ENCODE results near the gene BCL2L11.

The BCL2L11 gene

DNA sequence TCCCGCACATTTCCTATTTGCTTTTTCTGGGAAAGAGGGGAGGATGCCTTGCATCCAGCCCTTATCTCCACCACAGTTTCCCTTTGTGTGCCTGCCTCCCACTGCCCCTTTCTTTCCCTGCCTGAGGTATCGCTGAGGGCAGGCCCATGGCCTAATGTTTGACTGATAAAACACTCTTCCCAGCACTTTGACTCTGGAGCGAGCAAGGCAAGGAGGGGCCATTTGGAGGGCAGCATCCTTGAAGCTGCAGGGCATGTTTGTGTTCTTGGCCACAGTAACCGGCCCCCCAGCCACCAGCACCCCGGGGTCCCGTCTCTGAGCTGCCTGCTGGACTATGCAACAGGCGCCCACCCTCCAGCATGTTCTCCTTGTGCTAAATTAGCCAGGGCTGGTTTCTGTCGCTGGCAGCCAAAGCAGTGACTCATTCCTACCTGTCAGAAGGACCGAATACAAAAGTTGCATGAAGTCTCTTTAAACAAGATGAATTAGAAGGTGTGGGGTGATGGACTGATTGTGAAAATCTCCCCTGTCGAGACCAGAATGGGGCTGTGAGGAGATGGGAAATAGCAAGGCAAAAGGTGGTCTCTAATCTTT is 50.7 kb downstream of the BCL2L11 start:
- no peak for DNase-seq

DNA sequence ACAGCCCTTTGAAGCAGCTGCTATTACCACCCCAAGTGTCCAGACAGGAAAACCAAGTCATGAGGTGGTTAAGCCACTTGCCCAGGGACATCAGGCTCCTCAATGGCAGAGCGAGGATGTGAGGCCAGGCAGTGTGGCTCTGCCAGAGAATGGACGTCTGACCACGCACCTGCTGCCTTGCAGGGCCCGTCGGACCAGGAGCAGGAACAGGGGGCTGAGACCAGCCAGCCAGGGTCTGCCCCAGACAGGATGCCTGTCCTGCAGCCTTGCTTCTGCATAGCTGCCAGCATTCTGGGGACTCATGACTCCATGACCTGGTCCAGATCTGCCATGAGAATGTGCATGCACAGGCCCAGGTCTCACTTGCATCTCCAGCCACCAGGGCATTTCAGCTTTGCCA is 52.0 kb downstream of the BCL2L11 start:
- no peak for DNase-seq

DNA sequence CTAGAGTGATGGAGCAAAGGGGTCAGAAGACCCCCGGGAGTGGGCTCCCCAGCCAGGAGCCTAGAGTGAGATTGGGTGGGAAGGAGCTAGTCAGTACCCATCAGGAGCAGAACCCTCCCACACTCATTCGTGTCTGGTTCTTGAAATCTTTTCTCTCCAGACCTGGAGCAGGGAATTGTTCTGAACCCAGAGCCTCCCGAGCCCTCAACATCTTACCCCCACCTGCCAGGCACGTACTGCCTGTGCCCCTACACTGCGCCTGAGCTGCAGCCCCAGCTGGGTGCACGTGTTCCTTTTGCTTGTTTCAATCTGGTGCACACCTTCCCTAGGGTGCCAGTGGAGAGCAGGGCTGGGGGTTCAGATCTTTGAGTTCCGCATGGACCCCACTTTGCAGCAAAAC is 52.6 kb downstream of the BCL2L11 start:
- DNase-seq: no peak

DNA sequence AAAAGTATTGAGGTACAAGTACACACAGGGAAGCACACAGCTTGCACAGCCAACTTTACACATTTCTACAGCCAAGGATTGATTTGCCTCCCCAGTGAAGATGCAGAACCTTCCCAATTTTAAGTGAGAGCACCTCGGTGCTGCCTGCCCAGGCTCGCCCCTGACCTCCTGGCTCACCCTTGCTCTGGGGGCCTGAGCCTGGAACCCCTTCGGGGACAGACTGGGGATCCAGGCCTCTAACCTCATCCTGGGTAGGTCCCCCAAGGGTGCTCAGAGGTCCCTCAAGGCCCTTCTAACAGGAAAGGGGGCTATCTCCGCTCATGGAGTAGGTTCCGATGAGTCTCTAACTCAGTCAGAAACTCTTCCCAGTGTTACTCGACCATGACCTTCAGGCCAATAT is 53.1 kb downstream of the BCL2L11 start:
- no peak for DNase-seq

DNA sequence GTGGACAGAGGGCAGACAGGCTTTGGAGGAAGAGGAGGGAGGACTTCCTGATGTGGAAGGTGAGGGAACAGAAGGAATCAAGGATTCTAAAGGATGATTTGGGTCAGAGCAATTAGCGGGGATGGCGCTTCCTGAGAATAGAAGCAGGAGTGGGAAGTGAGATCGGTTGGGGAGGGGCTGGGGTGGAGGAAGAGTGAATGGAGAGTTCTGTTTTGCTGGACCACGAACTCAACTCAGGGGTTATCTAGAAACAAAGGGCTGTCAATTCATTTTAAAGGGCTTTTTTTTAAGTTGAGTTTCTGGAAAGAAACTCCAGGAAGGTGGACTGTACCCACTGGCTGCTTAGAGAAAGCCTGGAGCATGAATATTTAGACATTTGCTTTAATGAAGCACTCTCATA is 54.9 kb downstream of the BCL2L11 start:
- DNase-seq: no peak

DNA sequence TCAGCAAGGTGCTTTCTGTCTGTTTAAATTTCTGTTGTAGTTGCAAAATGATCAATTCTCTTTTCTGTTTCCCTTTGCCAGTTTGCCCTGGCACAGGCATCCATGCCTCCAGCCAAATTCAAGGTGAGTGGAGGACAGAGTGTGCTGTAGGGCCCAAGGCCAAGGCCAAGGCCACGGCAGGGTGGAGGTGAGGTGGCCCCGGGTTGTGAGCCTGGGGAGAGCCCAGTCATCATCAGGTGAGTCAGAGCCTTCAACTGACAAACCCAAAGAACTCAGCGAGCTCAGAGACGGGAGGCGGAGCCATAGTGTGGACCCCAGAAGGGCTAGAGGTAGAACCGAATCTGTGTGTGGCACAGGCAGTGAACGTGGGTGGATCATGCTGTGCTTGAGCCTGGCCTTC is 55.7 kb downstream of the BCL2L11 start:
- no peak for DNase-seq

DNA sequence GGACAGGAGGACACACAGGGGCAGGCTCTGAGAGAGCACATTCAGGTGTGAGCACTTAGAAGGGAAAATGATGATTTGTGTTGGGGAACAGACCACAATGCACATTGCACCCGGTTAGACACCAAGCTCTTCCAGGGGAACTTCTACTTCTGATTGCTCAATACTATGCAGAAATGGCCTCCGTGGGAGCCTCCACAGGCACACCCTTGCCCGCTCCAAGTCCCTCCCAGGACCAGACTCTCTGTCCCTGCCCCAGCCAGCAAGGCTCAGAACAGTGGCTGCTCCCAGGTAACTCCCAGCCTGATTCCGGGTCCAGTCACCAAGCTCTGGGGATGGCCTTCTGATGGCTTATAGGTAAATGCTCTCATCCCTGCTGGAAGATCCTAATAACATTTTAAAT is 56.2 kb downstream of the BCL2L11 start:
- no peak for DNase-seq

DNA sequence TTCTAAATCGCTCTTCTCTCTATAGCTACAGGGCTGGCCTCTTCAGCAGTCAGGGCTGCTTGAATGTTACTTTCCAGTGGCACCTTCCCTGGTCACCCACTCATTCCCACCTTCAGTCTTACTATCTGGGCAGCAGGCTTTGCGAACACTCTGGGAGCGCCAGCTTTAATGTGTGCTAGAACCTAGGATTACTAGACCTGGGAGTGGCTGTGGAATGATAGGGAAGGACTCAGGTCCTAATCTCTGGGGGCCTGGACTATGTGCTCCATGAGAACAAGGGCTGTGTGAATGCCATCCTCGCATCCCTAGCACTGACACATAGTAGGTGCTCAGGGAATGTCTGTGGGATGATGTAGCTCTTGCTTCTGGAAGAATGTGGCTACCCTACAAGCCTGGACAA is 57.6 kb downstream of the BCL2L11 start:
- no peak for DNase-seq

DNA sequence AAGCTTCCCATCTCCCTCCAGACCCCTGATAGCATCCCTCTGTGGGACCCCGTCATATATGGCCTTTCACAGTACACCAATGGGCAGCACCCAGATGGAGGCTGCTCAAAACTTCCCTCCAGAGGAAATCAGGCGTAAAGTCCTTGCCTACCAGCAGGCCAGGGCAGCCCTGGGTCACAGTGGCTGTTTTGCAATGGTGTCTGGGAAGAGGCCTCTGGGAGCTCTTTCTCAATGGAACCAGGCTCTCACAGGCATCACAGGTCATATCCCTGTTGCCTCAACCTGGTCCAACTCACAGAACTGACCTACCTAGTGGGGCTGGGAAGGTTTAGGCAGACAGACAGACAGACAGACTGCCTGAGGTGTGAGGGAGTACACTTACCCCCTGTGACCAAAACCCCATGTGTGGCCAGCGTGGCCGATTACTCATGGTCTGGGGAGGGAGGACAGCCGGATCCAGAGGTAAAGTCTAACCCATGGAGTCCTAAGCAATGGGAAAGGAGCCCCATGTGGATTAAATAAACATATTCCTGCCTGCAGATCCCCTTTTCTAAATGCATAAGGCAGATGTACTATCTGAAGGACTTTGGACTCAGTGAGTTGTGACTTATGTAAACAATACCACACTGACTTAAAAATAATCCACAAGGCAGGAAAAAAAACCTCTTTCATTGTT is 58.2 kb downstream of the BCL2L11 start:
- DNase-seq: no peak

DNA sequence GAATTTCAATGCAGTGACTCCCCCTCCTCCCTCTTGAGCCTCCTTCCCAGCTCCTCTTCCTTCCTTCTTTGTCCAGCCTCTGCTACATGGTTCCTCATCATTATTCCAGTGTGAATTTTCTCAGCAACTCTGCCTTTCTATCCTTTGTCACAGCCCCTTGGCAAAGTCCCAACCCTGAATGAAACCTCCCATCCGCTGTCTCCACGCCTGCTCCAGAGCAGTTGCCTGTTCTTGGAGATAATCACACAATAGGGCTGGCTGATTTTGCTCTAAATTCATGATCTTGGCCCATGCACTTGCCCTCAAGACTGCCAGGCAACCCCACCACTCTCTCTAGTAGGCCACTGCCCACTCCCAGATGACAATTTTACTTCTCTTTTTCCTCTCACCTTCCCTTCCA is 61.4 kb downstream of the BCL2L11 start:
- DNase-seq: no peak

DNA sequence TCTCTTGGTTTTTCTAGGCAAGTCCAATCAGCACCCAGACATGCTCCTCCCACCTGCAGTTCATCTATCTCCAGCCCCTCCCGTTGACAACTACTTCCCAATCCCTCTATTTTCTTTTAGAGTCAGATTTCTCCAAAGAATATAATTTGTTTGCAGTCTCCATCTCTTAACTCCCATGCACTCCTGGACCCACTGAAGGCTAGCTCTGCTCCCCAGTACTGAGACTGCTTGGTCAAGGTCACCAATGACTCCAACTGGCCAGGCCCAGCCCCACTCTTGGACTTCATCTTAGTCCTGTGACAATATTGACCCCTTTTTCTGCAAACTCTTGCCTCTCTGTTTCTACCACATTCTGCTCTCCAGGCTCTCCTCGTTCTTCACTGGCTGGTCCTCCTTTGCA is 62.0 kb downstream of the BCL2L11 start:
- no peak for DNase-seq

DNA sequence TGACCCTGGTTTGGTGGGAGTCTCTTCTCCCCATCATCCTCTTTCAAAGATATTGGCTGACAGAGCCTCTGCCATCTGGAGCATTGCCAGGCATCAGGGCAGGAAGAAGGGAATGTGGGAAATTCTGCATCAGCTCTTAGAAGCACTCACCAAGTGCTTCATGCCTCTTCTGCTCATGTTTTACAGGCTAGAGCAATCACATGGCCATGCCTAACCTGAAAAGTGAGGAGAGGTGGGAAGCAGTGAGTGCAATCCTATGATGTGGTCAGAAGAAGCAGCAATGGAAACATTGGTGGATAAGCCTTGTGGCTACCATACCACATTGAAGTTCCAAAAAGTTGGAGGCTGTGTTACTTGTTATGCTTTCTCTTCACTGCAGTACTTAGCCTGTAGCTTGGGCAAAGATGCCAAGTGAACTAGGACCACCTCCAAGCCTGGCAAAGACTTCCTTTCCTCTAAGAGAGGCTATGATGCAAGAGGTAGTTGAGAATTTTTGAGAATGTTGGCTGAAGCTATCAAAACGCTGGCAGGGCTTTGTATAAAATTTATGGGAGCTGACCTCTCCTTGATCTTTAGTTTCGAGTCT is 64.1 kb downstream of the BCL2L11 start:
- no peak for DNase-seq

DNA sequence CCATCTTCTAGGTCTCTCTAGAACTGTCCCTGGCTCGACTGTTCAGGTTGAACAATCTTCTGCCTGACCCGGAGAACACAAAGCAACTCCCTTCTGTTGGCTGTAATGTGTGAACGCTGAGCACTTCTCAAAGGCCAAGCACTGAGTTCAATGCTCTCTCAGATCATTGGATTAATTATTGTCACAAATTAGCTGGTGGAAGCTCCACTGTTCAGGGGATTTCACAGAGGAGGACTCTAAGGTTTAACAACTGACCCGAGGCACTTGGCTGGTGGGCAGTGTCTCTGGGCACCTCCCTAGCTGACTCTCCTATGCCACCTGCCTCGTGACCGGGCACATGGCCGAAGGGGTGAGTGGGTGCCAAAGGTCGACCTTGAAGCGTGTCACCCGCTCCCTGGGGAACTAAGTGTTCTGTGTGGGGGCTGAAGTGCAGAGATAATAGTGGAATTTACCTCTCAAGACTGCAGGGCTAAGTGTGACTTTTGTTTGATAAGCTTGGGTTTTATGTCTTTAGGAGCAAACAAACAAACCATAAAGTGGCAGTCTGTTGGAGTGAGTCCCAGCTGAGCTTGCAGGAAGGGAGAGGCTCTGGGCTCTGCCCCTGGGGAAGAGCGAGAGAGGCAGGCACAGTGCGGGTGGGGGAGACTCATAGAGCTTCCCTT is 64.8 kb downstream of the BCL2L11 start:
- DNase-seq: no peak

DNA sequence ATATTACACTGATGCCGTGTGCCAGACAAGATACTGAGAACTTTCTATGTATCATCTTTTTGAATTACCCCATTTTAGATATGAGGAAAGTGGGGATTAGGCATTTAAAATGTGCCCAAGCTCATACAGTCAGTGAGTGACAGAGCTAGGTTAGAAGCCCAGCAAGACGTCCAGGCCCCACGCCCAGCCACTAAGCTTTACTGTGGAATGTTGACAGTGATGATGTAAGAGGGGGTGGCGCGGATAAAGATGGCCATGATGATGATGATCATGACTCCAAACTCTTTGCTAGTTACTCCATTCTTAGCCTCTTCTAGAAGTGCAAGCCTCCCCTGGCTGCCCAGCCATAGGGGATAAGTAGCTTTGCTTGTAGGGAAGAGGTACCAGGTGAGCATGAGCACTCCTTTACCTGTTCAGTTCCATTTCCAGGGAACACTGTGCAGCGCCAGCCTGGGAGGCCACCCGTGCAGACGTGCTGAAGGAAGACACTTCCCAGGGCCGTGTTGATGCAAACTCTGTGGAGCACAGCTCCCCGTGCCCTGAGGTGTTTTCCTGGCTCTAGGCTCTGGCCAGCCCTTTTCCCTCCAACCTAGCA is 65.5 kb downstream of the BCL2L11 start:
- no peak for DNase-seq

DNA sequence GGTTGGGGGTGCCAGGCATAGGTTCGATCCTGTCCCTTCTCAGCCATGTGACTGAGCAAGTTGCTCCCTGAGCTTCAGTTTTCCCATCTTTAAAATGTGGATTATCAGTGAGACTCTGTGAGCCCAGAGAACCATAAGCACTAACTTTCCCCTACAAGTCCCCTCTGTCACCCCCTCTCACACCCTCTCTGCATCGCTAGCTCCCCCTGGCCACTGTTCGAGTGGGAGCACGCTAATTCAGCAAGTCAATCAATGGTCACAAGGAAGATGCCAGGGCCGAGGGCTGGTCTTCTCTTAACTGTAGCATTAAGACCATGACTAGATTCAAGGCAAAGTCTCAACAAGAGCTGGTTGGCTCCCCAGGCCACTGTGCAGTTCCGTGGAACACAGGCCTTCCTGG is 66.2 kb downstream of the BCL2L11 start:
- DNase-seq: no peak

DNA sequence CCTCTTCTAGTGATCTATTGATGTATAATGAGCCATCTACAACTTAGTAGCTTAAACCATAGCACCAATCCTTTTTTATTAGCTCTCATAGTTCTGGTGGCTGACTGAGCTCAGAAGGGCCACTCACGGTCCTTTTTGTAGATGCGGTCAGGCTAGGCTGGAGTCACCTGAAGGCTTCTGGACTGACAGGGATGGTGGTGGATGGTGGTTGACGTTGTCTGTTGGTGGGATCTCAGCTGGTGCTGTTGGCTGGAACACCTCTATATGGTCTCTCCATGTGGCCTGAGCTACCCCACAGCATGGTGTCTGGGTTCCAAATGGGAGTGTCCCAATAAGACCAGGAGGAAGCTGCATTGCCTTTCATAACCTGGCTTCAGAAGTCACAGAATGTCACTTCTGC is 68.0 kb downstream of the BCL2L11 start:
- no peak for DNase-seq

DNA sequence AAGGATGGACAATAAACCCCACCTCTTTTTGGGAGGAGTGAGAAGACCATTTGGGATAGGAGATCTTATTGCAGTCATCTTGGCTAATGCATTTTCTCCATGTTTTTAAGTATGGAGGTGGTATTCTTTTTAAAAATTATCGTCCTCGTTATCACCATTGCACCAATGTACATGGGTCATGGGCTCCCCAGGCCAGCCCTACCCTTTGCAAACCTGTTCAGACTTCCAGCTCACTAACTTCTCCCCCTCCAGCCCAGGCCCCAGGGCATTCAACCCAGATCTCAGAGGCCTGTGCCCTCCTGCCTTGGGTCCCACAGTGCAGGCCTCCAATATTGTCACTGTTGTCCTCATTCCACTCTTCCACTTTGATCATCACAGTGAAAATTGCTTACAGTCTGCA is 68.4 kb downstream of the BCL2L11 start:
- no peak for DNase-seq

DNA sequence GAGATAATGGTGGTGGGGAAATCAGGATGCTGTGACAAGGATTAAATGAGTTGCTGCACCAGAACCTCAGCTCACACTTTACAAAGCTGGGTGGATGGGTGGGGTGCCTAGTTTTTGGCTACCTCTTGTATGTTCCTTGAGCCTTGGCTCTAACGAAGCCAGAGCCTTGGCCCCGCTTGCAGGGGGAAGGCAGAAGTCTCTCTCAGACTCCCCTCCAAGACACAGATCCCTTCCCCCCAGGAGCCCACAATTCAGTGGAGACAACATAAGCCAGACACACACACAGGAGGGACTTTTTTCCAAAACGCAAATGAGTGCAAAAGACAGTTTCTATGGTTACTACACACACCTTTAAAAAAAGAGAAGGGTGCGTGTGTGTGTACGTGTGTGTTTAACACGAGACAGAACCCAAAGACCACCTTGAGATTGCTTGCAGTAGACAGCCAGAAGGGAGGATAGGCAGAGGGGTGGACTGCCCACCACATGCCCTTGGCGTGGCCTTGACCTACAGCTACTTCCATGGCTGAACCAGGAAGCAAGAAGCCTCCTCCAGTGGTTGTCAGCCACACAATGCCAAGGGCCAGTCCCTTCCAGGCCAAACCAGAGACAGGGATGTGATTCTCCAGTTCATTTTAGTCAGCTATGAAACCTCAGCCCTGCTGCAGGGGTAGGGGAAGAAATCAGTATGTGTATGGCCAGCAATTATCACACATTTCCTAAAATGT is 70.3 kb downstream of the BCL2L11 start:
- DNase-seq: no peak

DNA sequence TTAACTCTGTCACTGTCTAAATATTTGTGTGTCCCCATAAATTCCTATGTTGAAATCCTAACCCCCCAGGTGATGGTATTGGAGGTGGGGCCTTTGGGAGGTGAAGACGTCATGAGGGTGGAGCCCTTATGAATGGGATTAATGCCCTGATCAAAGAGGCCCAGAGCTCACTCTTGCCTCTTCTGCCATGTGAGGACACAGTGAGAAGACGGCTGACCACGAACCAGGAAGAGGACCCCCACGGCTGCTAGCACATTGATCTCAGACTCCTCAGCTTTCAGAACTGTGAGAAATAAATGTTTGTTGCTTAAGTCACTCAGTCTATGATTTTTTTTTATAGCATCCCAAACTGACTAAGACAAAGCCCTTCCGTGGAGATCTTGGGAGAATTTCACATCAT is 71.2 kb downstream of the BCL2L11 start:
- no peak for DNase-seq

DNA sequence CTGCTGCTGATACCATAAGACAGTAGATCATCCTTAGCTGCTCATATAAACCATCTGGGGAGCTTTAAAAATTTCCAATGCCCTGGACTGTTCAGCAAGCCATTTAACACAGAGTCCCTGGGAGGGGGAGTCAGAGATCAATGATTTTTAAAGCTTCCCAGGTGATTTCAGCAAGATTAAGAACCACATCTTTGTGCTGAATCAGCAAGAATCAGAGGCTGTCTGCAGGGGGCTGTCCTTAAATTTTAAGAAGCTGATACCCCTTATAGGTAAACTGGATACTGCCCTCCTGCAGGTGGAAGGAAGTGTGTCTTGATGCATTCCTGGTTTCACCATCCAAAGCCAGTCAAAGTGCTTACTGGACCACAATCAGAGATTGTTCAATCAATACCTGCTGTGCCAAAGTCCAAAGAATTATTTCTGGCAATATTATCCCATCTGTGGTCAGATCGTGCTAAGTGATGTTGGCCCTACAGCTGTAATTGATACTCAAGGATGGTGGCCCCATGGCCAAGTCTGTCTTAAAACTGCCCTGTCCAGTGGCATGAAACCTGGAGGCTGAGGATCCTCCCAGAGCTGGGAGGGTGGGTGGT is 72.2 kb downstream of the BCL2L11 start:
- DNase-seq: no peak

DNA sequence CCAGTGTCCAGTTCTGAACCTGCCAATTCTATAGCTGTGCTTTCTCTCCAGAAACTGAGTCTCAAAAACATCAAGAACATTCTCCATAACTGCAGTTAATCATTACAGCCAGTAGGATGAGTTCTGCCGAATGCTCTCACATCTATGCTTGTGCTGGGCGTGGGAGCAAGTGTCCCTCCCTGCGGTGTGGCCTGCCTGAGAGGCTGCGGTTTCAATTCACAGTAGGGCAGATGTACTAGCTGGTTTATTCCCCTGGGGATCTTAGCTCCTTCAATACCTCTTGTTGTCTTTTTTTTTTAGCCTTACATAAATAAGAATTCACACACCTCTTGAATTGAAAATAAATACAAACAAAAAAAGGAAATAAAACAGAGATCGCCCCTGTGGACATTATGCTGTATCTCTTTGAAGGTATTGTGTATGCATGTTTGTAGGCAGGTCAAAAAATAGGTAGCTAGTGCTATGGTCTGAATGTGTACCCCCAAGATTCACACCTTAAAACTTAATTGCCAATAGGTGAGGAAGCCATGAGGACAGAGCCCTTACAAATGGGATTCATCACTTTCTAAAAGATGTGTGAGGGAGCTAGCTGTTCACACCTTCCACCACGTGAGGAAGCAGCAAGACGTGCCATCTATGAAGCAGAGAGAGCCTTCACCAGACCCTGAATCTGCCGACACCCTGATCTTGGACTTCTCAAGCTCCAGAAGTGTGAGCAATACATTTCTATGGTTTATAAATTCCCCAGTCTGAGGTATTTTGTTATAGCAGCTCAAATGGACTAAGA is 74.3 kb downstream of the BCL2L11 start:
- DNase-seq: peak; percentile 35

DNA sequence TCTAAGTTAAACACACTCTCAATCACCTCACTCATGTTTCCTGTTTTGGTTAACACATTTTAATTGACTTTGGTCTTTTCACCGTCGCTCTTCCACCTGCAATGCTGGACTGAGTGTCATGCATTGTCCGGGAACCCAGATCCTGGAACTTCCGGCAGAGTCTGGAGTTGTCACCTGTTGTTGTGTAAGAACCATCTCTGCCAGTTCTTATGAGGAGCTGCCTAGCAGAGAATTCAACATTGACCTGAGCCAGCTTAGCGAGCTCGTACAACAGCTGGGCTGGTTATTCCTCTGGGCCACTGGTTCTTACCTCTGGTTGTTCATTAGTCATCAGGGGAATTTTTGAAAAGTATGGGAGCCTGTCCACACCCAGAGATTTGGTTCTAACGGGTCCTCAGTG is 75.7 kb downstream of the BCL2L11 start:
- DNase-seq: no peak
